Measurements from ENCODE around the gene PNMA3.
"Not testable (repeated sequence)": the region's sequence is repeated elsewhere in the genome, so short reads cannot be mapped to it uniquely, and the experiment has no call there.

The PNMA3 gene

DNA sequence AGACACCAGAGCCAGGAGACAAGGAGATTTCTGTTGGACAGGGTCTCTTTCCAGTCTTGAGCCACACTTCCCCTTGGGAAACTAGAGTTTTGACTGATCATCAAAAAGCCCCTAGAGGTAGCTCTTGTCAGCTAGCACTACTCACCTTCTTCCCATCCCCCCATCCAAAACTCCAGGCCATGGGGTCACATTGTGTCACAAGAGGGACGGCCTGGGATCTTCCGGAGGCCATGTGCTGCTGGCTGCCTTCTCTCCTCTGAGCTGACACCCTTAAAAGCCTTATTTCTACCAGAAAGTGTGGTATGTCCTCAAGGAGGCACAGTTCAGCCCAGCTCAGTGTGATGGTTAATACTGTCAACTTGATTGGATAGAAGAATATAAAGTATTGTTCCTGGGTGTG, 7.8 kb downstream of the PNMA3 start:
- no peak for DNase-seq (ENCODE audit: low spot score)

DNA sequence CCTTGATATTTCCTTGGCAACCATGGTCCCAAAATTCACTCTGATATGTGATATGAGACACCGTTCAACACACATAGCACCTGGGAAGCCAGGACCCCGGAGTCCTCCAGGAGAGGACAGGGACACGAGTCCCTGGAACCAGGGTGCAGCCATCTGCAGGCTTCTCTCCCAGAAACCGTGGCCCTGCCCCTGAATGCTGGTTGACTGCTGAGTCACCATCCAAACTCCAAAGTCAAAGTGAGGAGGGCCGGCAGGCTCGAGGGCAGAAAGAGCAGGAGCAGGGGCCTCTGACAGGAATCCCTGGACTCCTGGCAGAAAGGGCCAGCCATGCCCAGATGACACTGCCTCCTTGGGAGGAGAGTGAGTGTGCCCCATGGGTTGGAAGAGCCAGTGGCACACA, 9.1 kb downstream of the PNMA3 start:
- TF ChIP-seq, protein P1, sequence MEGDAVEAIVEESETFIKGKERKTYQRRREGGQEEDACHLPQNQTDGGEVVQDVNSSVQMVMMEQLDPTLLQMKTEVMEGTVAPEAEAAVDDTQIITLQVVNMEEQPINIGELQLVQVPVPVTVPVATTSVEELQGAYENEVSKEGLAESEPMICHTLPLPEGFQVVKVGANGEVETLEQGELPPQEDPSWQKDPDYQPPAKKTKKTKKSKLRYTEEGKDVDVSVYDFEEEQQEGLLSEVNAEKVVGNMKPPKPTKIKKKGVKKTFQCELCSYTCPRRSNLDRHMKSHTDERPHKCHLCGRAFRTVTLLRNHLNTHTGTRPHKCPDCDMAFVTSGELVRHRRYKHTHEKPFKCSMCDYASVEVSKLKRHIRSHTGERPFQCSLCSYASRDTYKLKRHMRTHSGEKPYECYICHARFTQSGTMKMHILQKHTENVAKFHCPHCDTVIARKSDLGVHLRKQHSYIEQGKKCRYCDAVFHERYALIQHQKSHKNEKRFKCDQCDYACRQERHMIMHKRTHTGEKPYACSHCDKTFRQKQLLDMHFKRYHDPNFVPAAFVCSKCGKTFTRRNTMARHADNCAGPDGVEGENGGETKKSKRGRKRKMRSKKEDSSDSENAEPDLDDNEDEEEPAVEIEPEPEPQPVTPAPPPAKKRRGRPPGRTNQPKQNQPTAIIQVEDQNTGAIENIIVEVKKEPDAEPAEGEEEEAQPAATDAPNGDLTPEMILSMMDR (IDR thresholded peaks at IDR 0.05; ENCODE audit: extremely low read depth, missing control alignments): no peak
- DNase-seq (ENCODE audit: low spot score): no peak

More for the DNA sequence above, 7.8 kb downstream of the PNMA3 start:
- TF ChIP-seq, protein P1 (IDR thresholded peaks at IDR 0.05; ENCODE audit: extremely low read depth, missing control alignments): no peak

- not testable (repeated sequence) for DNase-seq (ENCODE audit: low spot score)
Observed at GRCh38 chrX:153066402-153066801, 10.1 kb downstream of the PNMA3 start.

DNA sequence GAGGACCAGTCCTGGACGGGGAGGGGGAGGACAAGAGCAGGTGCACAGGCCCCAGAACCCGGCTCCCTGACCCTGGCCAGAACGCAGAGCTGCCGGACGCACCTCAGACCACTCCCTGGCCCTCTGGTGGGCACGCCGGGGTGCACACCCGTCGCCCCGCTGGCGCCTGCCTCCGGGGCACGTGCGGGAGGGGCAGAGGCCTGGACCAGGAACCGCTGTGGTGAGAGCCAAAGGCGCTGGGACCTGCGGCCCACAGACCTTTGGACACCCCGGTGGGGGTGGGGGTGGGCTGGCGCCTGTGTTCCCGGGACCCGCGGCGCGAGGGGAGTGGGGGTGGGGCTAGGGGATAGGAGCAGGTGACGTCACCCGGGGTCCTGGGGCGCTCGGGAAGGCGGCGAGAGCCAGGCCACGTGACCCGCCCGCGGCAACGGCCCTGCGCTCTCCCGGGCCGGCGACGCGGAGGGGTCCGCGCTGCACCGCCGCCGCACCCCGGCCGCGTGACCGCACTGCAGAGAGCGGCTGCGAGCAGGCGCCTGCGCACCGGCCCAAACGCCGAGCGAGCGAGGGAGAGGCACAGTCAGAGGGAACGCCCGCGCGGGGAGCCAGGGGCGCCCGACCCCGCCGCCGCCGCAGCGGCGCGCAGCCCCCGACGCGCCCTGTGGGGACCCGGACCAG, 15.8 kb downstream of the PNMA3 start, which contains the start of gene PNMA6A:
Gene PNMA6A (plus strand): TSS at position 546 of the 675 bp plus-strand sequence. CDS start 609 bp downstream, outside the sequence.
- DNase-seq (ENCODE audit: low spot score): not testable (repeated sequence)

DNA sequence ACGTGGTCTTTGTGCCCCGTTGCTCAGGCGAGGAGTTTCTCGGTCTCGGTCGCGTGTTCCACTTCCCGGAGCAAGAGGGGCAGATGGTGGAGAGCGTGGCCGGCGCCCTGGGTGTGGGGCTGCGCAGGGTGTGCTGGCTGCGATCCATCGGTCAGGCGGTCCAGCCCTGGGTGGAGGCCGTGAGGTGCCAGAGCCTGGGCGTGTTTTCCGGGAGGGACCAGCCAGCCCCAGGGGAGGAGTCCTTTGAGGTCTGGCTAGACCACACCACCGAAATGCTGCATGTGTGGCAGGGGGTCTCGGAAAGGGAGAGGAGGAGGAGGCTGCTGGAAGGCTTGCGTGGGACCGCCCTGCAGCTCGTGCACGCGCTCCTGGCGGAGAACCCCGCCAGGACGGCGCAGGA, 17.1 kb downstream of the PNMA3 start:
- not testable (repeated sequence) for DNase-seq (ENCODE audit: low spot score)

- DNase-seq (ENCODE audit: low spot score): no peak
- TF ChIP-seq, protein P1 (IDR thresholded peaks at IDR 0.05; ENCODE audit: extremely low read depth, missing control alignments): no peak
Observed at GRCh38 chrX:153074262-153074899, 18.1 kb downstream of the PNMA3 start.

DNA sequence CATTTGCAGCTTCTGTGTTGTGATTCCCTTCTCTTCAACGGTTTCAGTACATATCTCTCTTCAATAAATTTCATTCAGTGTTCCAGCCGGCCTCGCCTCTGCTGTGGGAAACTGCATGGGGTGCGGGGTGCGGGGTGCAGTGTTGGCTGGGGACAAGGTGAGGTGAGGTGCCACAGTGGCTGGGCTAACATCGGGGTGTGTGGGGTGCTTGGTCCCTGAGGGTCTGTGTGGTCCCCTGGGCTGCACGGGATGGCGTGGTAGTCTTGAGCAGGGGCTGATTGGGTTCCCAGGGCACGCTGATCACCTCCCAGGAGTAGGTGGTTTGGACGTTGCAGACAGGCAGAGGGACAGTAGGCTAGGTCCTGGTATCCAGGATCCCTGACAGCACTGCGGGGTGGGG, 18.7 kb downstream of the PNMA3 start:
- TF ChIP-seq, protein P1 (IDR thresholded peaks at IDR 0.05; ENCODE audit: extremely low read depth, missing control alignments): no peak
- DNase-seq (ENCODE audit: low spot score): no peak

DNA sequence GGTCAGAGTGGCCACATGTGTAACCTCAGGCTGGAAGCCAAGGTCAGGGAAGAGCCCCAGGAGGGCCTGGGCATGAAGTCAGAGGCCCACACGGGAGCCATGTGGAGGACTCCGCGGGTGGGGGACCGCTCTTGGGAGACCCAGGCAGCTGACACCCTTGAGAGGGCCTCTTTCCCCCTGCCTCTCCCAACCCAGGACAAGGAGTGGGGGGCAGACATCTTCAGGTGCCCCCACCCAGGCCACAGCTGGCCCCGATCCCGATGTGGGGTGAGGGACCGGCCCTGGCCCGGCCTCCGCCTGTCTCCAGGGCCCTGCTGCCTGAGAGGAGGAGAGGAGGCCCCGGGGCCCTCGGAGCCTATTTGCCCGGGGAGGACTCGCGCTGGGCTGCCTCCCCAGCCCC, 19.1 kb downstream of the PNMA3 start:
- TF ChIP-seq, protein P1 (IDR thresholded peaks at IDR 0.05; ENCODE audit: extremely low read depth, missing control alignments): no peak
- DNase-seq (ENCODE audit: low spot score): no peak

- DNase-seq (ENCODE audit: low spot score): not testable (repeated sequence)
Observed at GRCh38 chrX:153077437-153078135, 21.3 kb downstream of the PNMA3 start.

DNA sequence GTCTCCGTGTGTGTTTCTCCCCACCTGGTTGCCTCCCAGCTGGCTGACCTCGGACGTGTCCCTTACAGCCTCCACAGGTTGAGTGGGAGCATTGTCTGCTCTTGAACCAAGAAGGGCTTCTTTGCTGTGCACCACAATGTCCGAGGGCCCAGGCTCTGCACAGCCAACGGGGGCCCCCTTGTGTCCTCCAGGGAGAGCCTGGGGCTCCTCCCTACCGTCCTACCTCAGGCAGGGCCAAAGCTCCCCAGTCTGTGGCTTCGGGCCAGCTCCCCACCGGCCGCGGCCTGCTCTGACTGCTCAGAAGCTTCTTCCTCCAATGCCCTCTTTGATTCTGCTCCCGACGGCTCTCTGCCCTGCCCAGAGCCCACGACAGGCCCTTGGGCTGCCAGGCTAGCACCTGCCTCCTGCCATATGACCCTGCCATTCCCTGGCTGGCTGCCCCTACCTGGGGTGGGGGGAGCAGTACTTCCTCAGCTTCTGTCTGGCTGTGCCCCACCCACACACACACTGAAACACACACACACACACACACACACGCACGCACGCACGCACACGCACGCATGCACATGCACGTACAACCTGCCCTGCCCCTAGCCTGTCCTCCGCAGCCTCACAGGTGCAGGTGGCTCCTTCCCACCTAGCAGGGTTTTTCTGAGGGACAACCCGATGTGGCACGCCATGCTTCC, 27.1 kb downstream of the PNMA3 start:
- DNase-seq (ENCODE audit: low spot score): not testable (repeated sequence)

Data from GM20000 (cell line).